Suprapubic skin (tissue), 4 donors: ENCODE data around the gene STK24. TPM values are rescaled to one million over a fixed set of nuclear protein-coding genes. Genes with fewer than 3 reads are reported as not detected.
A peak's percentile ranks its signal among the peaks of the same experiment; 100 is the strongest.
"Not testable (repeated sequence)": the region's sequence is repeated elsewhere in the genome, so short reads cannot be mapped to it uniquely, and the experiment has no call there.

Experiments used
- DNase-seq, 2 donors: peaks; one replicate each; pipeline ENCODE4 v3.0.0-alpha.2; 2019; ENCODE audit warnings: low spot score in 2 of 2
- H3K27ac ChIP-seq: fragments of 200-600 bp; sonication (generic); one replicate; pipeline ENCODE4 v1.5.1; 2019
- H3K27me3 ChIP-seq: fragments of 200-600 bp; sonication (generic); one replicate; pipeline ENCODE4 v1.5.1; 2019
- H3K36me3 ChIP-seq: fragments of 200-600 bp; sonication (generic); one replicate; pipeline ENCODE4 v1.5.1; 2019
- H3K4me1 ChIP-seq: fragments of 200-600 bp; sonication (generic); one replicate; pipeline ENCODE4 v1.5.1; 2019
- H3K4me3 ChIP-seq: fragments of 200-600 bp; sonication (generic); one replicate; pipeline ENCODE4 v1.5.1; 2019; ENCODE audit warnings: mild to moderate bottlenecking
- H3K9me3 ChIP-seq: fragments of 200-600 bp; sonication (generic); one replicate; pipeline ENCODE4 v1.5.1; 2019
- EP300 ChIP-seq: sonication (generic); formaldehyde crosslinking; IDR thresholded peaks from one replicate; pipeline ENCODE4 v1.6.1; 2017; ENCODE audit warnings: antibody characterized with exemption
- POLR2A ChIP-seq, 2 donors: fragments of 450-650 bp; IDR thresholded peaks; one replicate each; pipeline ENCODE4 v1.6.1; 2017; ENCODE audit warnings: antibody characterized with exemption in 2 of 2, mild to moderate bottlenecking in 2 of 2, moderate library complexity in 2 of 2
- POLR2AphosphoS5 ChIP-seq, 3 donors: sonication (generic); formaldehyde crosslinking; IDR thresholded peaks; one replicate each; pipeline ENCODE4 v1.6.1; 2017; ENCODE audit warnings: antibody characterized with exemption in 3 of 3
- WGBS: methylation state at CpG from one replicate; pipeline ENCODE4 v1.1.5; 2018; 5-methylcytosine and 5-hydroxymethylcytosine counted together
- total RNA-seq, 4 donors: library from RNA; depleted of rRNA; stranded (reverse); fragments of >200 nt; gene quantifications; one replicate each; pipeline ENCODE4 v1.1.0, GENCODE V29; 2016
- TF ChIP-seq, protein P1 (sequence below), 2 donors: fragments of 200-600 bp in 1 of 2; fragments of 450-650 bp in 1 of 2; sonication (generic) in 1 of 2; IDR thresholded peaks; one replicate each; pipeline ENCODE4 v1.5.1; 2016 to 2019; ENCODE audit warnings: antibody characterized with exemption in 2 of 2, mild to moderate bottlenecking in 1 of 2, moderate library complexity in 1 of 2

Gene STK24
- total RNA-seq, 4 donors from 2014 or later, result 132 to 200 (median 176) TPM

DNA sequence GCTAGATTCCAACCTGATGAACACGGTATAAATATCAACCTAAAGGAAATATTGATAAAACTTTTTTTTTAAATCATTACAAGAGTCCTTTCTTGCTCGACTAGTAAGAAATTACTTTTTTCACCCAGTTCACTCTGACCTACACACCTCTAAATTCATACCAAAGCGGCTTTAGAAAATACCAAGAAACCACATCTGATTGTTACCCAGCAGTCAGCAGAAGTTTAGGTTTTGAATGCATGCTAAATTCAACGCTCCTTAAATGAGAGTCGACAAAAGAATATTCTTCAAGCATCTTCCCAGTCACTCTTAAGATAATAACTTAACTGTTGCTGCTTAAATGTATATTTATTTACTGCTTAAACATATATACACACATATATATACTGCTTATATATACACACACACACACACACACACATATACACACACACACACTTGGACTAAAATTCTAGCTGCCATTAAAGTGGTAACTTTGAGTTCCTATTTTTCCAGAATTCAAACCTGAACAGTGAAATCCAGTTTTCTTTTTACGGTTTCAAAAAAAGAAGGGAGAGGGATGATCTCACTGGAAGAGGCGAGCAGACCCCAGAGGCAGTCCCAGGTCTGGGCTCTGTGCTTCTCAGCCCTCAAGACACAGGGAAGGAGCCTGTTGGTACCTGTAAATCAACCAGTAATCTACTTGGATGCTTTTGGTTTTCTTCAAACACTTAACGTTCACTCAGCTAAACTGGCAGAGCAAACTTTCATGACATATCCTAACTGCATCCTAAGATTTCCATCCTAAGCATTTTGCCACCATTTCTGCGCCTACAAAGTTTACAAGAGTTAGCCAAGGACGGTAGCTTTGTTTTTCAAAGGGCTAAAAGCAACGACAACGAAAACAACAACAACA, 1.7 kb downstream of the STK24 start:
- peaks cover 69% of the 10 kb centered on the region for H3K4me1 ChIP-seq
- 14% methylated on average over 12 of the region's 12 CpGs for WGBS
- DNase-seq, result no peak

DNA sequence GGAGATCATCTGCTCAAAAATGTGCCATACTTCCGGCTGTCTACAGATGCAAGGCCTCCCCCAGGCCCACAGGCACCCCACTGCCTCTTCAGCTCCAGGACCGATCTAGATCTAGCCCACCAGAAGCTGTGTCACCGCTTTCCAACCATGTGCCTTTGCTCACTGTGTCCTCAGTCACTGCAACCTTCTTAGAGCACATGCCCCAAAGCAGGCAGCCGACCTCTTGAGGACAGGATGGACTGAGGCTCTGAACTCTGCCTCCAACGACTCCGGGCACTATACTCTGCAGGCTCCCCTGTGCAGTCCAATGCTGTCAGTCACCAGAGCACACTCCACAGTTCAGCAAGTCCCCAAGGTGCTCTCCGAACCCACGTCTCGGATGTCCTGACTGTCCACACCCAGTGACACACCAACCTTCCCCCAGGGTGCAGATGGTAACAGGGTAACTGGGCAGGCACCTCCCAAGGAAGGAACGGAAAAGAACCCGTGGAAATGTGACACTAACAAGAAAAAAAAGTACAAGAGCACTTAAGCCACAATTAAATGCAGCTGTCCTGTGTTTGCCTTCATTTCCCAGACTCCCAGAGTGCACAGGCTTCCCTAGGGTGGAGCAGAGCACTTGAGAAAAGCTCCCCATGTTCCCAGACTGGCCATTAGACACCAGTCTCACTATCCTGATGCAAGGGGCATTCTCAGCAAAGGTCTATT, 4.8 kb downstream of the STK24 start:
- 34% methylated on average over 11 of the region's 11 CpGs for WGBS
- H3K36me3 ChIP-seq, result no peaks in the 10 kb centered on the region
- peak overlapping the region; percentile 77 for H3K27ac ChIP-seq
- no peak for TF ChIP-seq POLR2A (IDR thresholded peaks at IDR 0.05)
- no peak for TF ChIP-seq EP300
- TF ChIP-seq POLR2AphosphoS5 (IDR thresholded peaks at IDR 0.05), result no peak
- TF ChIP-seq, protein P1, sequence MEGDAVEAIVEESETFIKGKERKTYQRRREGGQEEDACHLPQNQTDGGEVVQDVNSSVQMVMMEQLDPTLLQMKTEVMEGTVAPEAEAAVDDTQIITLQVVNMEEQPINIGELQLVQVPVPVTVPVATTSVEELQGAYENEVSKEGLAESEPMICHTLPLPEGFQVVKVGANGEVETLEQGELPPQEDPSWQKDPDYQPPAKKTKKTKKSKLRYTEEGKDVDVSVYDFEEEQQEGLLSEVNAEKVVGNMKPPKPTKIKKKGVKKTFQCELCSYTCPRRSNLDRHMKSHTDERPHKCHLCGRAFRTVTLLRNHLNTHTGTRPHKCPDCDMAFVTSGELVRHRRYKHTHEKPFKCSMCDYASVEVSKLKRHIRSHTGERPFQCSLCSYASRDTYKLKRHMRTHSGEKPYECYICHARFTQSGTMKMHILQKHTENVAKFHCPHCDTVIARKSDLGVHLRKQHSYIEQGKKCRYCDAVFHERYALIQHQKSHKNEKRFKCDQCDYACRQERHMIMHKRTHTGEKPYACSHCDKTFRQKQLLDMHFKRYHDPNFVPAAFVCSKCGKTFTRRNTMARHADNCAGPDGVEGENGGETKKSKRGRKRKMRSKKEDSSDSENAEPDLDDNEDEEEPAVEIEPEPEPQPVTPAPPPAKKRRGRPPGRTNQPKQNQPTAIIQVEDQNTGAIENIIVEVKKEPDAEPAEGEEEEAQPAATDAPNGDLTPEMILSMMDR (IDR thresholded peaks at IDR 0.05), result no peak
- H3K9me3 ChIP-seq, result no peaks in the 10 kb centered on the region
- H3K4me1 ChIP-seq, result peaks cover 77% of the 10 kb centered on the region
- H3K4me3 ChIP-seq, result peak overlapping the region; percentile 37
- H3K27me3 ChIP-seq, result no peaks in the 10 kb centered on the region
- no peak for DNase-seq

More for the DNA sequence above, 1.7 kb downstream of the STK24 start:
- no peak for TF ChIP-seq POLR2AphosphoS5 (IDR thresholded peaks at IDR 0.05)
- TF ChIP-seq, protein P1 (IDR thresholded peaks at IDR 0.05), result no peak
- TF ChIP-seq POLR2A (IDR thresholded peaks at IDR 0.05), result no peak
- no peak for TF ChIP-seq EP300
- Histone ChIP-seq H3K9me3 (no peaks in the 10 kb centered on the region), H3K4me3 (peak overlapping the region; percentile 97), H3K27ac (peak overlapping the region; percentile 100), H3K36me3 (no peaks in the 10 kb centered on the region), H3K27me3 (no peaks in the 10 kb centered on the region)

DNA sequence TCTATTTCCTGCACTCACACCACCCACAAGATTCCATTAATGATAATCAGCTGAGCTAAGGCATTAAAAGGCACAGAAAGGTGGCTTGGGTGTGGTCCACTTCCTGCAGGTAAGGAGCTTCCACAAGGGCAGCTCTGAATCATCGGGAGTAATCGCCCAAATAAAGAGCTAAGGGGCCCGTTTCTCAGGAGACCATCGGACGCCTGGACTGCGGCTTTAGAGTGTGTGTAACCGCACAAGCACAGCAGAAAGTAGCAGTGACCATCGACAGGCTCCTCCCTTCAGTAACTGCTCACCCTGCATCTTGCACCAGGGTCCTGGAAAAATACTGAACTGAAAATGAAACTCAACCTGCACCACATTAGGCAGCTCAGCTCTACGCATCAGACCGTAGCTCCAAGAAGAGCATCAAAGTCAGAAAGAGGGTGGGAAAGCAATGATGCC, 6.0 kb downstream of the STK24 start:
- DNase-seq, result no peak
- peak overlapping the region; percentile 37 for H3K4me3 ChIP-seq
- TF ChIP-seq, protein P1 (IDR thresholded peaks at IDR 0.05), result no peak
- TF ChIP-seq EP300 (no peak), POLR2A (IDR thresholded peaks at IDR 0.05) (no peak), POLR2AphosphoS5 (IDR thresholded peaks at IDR 0.05) (no peak)
- H3K27ac ChIP-seq, result peak overlapping the region; percentile 77
- WGBS, result 12% methylated on average over 10 of the region's 10 CpGs
- no peaks in the 10 kb centered on the region for H3K27me3 ChIP-seq
- H3K9me3 ChIP-seq, result no peaks in the 10 kb centered on the region
- H3K36me3 ChIP-seq, result no peaks in the 10 kb centered on the region
- H3K4me1 ChIP-seq, result peaks cover 89% of the 10 kb centered on the region

DNA sequence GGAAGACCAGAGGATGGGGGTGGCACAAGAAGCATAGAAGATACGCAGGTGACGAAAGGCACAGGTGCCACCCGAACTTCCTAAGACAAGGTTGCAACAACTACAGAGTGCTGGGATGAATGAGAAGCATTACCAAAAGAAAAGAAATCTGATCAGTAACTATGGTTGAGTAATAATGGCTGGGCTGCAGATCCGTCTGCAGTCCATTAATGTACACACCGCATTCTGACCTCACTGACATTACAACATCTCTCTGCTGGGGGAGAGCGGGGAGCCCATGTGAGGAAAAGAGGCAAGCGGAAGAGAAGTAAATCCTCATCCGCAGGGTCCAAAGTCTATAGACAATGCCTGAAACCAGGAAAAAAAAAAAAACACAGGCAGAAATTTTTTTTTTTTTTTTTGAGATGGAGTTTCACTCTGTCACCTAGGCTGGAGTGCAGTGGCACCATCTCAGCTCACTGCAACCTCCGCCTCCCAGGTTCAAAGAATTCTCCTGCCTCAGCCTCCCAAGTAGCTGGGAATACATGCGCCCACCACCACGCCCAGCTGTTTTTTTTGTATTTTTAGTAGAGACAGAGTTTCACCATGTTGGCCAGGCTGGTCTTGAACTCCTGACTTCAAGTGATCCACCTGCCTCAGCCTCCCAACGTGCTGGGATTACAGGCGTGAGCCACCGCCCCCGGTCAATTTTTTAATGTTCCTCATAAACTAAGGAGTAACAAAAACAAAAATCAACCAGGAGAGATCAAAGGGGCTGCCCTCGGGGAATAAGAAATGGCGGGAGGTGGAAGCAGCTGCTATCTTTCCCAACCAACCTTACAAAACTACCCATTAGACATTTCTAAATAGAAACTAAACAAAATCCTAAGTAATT, 7.2 kb downstream of the STK24 start:
- DNase-seq, H3K4me3 ChIP-seq, H3K9me3 ChIP-seq, H3K27me3 ChIP-seq, H3K36me3 ChIP-seq: not testable (repeated sequence)
- peak overlapping the region; percentile 77 for H3K27ac ChIP-seq
- peaks cover 93% of the 10 kb centered on the region for H3K4me1 ChIP-seq
- WGBS, result 76% methylated on average over 17 of the region's 17 CpGs

DNA sequence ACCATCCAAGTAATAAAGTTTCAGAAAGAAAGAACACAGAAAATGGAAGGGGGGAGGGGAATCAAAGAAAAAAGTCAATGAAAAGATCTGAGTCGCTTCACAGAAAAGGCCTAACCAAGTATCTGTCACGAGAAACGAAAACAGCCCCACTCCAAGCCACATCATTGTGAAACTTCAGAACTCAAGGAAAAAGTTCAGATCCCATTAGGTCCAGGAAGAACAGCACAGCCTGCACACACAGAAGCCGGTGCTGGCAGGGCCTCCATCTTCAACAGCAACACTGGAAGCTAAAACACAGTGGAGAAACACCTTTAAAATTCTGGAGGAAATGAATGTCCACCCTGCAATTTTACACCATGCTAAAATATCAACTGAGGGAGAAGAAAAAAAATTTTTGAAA, 8.0 kb downstream of the STK24 start:
- Histone ChIP-seq H3K27ac (no peak overlapping the region), H3K4me3 (no peak overlapping the region), H3K27me3 (no peaks in the 10 kb centered on the region), H3K36me3 (no peaks in the 10 kb centered on the region), H3K9me3 (no peaks in the 10 kb centered on the region), H3K4me1 (peaks cover 93% of the 10 kb centered on the region)
- no peak for TF ChIP-seq EP300
- TF ChIP-seq POLR2AphosphoS5 (IDR thresholded peaks at IDR 0.05), result no peak
- 89% methylated on average over 4 of the region's 4 CpGs for WGBS
- DNase-seq, result no peak
